ENCODE results near the gene BSND.
A peak's percentile ranks its signal among the peaks of the same experiment; 100 is the strongest.

Gene BSND

DNA sequence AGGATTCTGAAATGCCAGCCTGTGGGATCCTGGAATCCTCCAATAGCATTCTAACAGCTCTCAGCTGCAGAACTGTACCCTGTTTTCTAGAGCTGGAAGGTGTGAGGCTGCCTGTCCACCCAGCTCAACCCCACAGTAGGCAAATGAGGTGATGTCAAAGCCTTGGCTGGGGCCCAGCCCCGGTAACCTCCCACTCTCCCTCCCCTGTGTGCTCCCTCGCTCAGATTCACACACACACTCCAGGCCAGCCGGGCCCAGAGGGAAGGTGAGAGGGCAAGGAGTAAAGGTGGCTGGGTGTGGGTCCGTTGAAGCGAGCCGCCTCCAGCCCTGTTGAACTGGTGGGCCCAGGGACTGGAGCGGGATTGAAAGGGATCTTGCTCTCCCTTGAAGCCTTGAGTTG is at the start of gene BSND:
BSND (plus strand) TSS at position 257 of the 400 bp plus-strand sequence. CDS start 254 bp downstream, outside the sequence.
- no peaks in the 10 kb centered on the region for H3K79me2 ChIP-seq (ENCODE audit: control insufficient read depth, insufficient read depth, low read length, unreplicated experiment)
- no peak within 1 kb of the TSS for H2AFZ ChIP-seq (ENCODE audit: low read length, unreplicated experiment)
- H3K27me3 ChIP-seq (ENCODE audit: insufficient read depth, low read length): peaks cover 9% of the 10 kb centered on the region
- H3K36me3 ChIP-seq (ENCODE audit: insufficient read depth, low read length): no peaks in the 10 kb centered on the region
- no peaks in the 10 kb centered on the region for H3K4me1 ChIP-seq (ENCODE audit: control insufficient read depth, insufficient read depth, low read length, unreplicated experiment)
- no peak within 1 kb of the TSS for H3K27ac ChIP-seq (ENCODE audit: low read depth, low read length)
- no peak within 1 kb of the TSS for H3K4me3 ChIP-seq (ENCODE audit: low read depth, low read length)

DNA sequence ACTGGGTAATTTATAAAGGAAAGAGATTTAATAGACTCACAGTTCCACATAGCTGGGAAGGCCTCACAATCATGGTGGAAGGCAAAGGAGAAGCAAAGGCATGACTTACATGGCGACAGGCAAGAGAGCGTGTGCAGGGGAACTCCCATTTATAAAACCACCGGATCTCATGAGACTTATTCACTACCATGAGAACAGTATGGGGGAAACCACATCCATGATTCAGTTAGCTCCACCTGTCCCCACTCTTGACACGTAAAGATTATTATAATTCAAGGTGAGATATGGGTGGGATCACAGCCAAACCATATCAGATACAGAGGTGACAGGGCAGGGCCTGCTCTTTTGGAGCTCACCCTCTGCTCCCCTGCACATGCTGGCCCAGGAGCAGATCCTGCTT is 49.7 kb upstream of the BSND start:
- no peak overlapping the region for H3K27ac ChIP-seq (ENCODE audit: low read depth, low read length)
- no peak overlapping the region for H2AFZ ChIP-seq (ENCODE audit: low read length, unreplicated experiment)
- no peak overlapping the region for H3K4me3 ChIP-seq (ENCODE audit: low read depth, low read length)
- no peaks in the 10 kb centered on the region for H3K36me3 ChIP-seq (ENCODE audit: insufficient read depth, low read length)
- peaks cover 15% of the 10 kb centered on the region for H3K4me1 ChIP-seq (ENCODE audit: control insufficient read depth, insufficient read depth, low read length, unreplicated experiment)
- H3K27me3 ChIP-seq (ENCODE audit: insufficient read depth, low read length): no peaks in the 10 kb centered on the region
- H3K79me2 ChIP-seq (ENCODE audit: control insufficient read depth, insufficient read depth, low read length, unreplicated experiment): no peaks in the 10 kb centered on the region

DNA sequence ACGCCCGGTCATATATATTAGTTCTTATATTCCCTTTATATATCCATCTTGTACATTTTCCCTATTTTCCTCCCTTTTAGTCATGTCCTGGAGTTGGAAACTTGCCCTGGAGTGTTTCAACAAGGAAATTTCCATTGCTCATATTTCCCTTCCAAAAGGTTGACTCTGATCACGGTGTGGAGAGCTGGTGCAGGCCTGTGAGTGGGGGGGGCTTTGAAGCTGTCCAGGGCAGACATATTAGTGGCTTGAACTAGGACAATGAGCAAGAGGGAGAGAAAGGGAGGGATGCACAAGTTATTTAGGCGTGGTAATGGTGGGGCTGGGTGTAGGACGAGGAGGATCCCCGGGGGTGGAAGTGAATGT is 48.7 kb upstream of the BSND start:
- no peak overlapping the region for H3K27ac ChIP-seq (ENCODE audit: low read depth, low read length)
- H3K27me3 ChIP-seq (ENCODE audit: insufficient read depth, low read length): no peaks in the 10 kb centered on the region
- H2AFZ ChIP-seq (ENCODE audit: low read length, unreplicated experiment): peak overlapping the region; percentile 89
- H3K79me2 ChIP-seq (ENCODE audit: control insufficient read depth, insufficient read depth, low read length, unreplicated experiment): no peaks in the 10 kb centered on the region
- peaks cover 18% of the 10 kb centered on the region for H3K4me1 ChIP-seq (ENCODE audit: control insufficient read depth, insufficient read depth, low read length, unreplicated experiment)
- H3K4me3 ChIP-seq (ENCODE audit: low read depth, low read length): peak overlapping the region; percentile 62
- H3K36me3 ChIP-seq (ENCODE audit: insufficient read depth, low read length): no peaks in the 10 kb centered on the region

DNA sequence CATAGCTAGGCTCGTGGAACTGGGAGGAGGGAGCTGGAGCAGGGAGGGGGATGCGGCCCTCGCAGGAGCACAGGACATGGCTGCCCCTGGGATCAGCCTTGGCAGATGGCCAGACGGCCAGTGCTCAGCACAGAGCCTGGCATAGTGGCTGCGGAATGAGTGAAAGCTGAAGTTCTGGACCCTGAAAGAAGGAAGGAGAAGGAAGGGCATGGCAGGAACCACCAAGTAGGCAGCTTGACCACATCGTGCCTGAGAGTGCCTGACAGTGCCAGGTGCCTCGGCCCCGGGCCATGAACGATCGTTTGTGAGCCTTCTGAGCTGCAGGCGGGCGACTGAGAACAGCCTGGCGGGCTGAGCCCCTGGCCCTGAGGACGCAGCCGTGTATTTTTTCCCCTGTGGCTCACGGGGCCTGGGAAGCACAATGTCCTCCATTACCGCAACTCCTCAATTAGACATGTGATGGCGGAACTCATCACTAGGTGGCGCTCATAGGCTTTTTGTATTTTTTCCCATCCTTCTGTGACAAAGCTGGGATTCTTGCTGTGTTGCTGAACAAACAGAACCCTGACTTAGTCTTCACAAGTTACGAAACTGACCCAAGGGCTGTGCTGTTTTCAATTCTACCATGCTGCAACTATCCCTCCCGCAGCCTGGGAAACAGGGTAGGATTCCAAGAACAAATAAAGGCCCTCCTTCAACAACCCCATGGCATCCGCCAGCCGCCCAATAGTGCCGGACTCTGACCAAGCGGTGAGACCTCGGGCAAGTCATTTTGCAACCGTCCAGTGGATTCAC is 48.2 kb upstream of the BSND start:
- H3K27me3 ChIP-seq (ENCODE audit: insufficient read depth, low read length): no peaks in the 10 kb centered on the region
- H3K27ac ChIP-seq (ENCODE audit: low read depth, low read length): no peak overlapping the region
- H3K79me2 ChIP-seq (ENCODE audit: control insufficient read depth, insufficient read depth, low read length, unreplicated experiment): no peaks in the 10 kb centered on the region
- H3K4me3 ChIP-seq (ENCODE audit: low read depth, low read length): peak overlapping the region; percentile 62
- H3K4me1 ChIP-seq (ENCODE audit: control insufficient read depth, insufficient read depth, low read length, unreplicated experiment): peaks cover 23% of the 10 kb centered on the region
- H2AFZ ChIP-seq (ENCODE audit: low read length, unreplicated experiment): peak overlapping the region; percentile 89
- H3K36me3 ChIP-seq (ENCODE audit: insufficient read depth, low read length): no peaks in the 10 kb centered on the region

DNA sequence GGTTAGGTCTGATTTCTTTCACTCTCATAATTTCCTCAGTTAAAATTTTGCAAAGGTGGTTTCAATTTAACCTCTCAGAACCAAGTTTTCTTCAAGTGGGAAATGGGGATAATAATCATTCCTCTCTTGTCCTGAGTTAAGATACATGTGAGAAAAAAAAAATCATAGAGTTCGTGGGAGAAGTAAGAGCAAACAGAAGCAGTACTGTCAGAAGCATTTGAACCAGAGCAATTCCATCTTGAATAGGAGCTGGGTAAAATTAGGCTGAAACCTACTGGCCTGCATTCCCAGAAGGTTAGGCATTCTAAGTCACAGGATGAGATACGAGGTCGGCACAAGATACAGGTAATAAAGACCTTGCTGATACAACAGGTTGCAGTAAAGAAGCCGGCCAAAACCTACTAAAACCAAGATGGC is 46.9 kb upstream of the BSND start:
- Histone ChIP-seq H3K27ac (ENCODE audit: low read depth, low read length) (no peak overlapping the region), H2AFZ (ENCODE audit: low read length, unreplicated experiment) (no peak overlapping the region), H3K79me2 (ENCODE audit: control insufficient read depth, insufficient read depth, low read length, unreplicated experiment) (no peaks in the 10 kb centered on the region), H3K36me3 (ENCODE audit: insufficient read depth, low read length) (no peaks in the 10 kb centered on the region), H3K4me1 (ENCODE audit: control insufficient read depth, insufficient read depth, low read length, unreplicated experiment) (peaks cover 28% of the 10 kb centered on the region), H3K4me3 (ENCODE audit: low read depth, low read length) (no peak overlapping the region), H3K27me3 (ENCODE audit: insufficient read depth, low read length) (no peaks in the 10 kb centered on the region)

DNA sequence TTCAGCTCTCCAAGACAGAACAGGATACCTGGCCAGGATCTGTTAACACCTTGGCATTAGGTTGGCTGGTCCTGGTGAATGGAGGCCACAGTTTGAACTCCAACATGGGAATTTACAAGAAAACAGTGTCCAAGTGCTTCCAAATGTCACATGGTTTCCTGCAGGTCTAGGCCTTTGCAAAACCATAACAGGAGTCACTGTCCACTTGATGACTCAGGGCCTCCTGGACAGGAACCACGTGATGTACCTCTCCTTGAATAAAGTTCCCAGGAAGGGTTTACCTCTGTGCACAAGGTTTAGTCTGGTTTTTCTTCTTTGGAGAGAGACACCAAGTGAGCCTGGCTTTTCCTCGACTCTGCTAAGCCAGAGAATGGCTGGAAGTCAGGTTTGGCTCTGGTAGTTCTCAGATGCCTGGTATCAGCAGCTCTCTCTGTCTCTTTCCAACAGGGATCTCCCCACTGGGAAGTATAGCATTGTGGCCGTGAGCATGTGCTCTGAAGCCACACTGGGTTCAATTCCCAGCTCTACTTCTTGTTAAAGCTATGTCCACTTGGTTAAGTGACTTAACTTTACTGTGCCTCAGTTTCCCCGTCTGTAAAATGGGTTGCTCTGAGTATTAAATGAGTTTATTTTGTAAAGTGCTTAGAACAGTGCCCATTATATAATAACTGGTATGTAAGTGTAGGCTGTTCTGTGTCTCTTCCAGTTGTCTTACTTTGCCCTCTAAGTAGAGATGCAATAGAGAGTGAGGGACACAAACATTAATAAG is 45.6 kb upstream of the BSND start:
- H3K27me3 ChIP-seq (ENCODE audit: insufficient read depth, low read length): no peaks in the 10 kb centered on the region
- H3K79me2 ChIP-seq (ENCODE audit: control insufficient read depth, insufficient read depth, low read length, unreplicated experiment): no peaks in the 10 kb centered on the region
- no peak overlapping the region for H3K27ac ChIP-seq (ENCODE audit: low read depth, low read length)
- no peak overlapping the region for H3K4me3 ChIP-seq (ENCODE audit: low read depth, low read length)
- peaks cover 28% of the 10 kb centered on the region for H3K4me1 ChIP-seq (ENCODE audit: control insufficient read depth, insufficient read depth, low read length, unreplicated experiment)
- H2AFZ ChIP-seq (ENCODE audit: low read length, unreplicated experiment): no peak overlapping the region
- no peaks in the 10 kb centered on the region for H3K36me3 ChIP-seq (ENCODE audit: insufficient read depth, low read length)

DNA sequence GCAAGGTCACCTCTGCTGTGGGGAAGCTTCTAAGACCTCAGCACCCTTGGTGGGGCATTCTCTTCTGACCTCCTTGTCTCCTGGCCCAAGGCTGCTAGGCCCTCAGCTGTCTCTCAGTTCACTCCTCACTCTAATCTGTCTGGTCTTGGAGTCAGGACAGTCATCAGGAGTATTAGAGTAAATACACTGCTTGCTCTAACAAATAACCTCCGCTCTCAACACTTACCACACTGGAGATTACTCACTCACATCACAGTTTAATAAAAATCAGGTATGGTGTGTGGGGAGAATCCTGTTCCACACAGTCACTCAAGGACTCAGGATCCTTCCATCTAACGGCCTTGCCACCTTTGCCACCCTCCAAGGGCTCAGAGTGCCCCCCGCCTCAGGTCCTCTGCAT is 44.9 kb upstream of the BSND start:
- H3K4me3 ChIP-seq (ENCODE audit: low read depth, low read length): no peak overlapping the region
- no peaks in the 10 kb centered on the region for H3K79me2 ChIP-seq (ENCODE audit: control insufficient read depth, insufficient read depth, low read length, unreplicated experiment)
- no peak overlapping the region for H2AFZ ChIP-seq (ENCODE audit: low read length, unreplicated experiment)
- peaks cover 28% of the 10 kb centered on the region for H3K4me1 ChIP-seq (ENCODE audit: control insufficient read depth, insufficient read depth, low read length, unreplicated experiment)
- H3K27me3 ChIP-seq (ENCODE audit: insufficient read depth, low read length): no peaks in the 10 kb centered on the region
- H3K27ac ChIP-seq (ENCODE audit: low read depth, low read length): no peak overlapping the region
- no peaks in the 10 kb centered on the region for H3K36me3 ChIP-seq (ENCODE audit: insufficient read depth, low read length)

DNA sequence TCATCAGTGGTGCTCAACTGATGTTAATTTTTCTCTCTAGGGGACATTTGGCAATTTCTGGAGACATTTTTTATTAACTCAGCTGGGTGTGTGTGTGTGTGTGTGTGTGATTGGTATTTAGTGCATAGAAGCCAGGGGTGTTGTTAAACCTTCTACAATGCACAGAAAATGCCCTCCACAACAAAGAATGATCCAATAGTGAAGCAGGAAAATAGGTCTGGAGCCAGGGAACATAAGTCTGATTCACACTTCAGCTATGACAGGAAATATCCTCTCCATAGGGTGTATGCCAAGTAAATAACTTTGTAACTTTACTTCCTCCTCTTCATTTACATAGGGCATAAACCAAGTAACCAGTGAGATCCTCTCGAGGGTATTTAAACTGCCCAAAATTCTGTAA is 43.4 kb upstream of the BSND start:
- Histone ChIP-seq H3K4me1 (ENCODE audit: control insufficient read depth, insufficient read depth, low read length, unreplicated experiment) (peaks cover 24% of the 10 kb centered on the region), H3K27me3 (ENCODE audit: insufficient read depth, low read length) (no peaks in the 10 kb centered on the region), H3K36me3 (ENCODE audit: insufficient read depth, low read length) (no peaks in the 10 kb centered on the region), H3K27ac (ENCODE audit: low read depth, low read length) (peak overlapping the region; percentile 72), H3K79me2 (ENCODE audit: control insufficient read depth, insufficient read depth, low read length, unreplicated experiment) (no peaks in the 10 kb centered on the region), H2AFZ (ENCODE audit: low read length, unreplicated experiment) (peak overlapping the region; percentile 73), H3K4me3 (ENCODE audit: low read depth, low read length) (0 out of 2 replicates have a peak overlapping the region, but pooled peaks have one; percentile 26)

DNA sequence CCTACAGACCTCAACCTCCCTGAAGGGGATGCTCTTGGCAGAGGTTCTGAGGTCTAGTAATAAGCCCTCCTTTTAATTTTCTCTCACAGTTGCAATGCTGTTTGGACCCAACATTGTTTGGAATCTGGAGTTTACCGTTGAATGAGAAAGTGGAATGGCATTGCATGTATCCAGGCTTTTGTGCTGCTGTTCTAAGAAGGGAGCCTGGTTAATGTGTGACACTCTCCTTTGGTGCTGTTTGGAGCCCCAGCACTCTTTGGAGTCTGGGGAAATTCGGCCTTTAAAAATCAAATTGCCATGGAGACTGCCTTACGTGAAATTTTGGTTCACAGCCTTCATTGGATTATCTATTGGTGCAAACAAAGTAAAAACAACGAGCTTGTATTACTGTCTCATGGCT is 42.0 kb upstream of the BSND start:
- H3K27me3 ChIP-seq (ENCODE audit: insufficient read depth, low read length): no peaks in the 10 kb centered on the region
- H2AFZ ChIP-seq (ENCODE audit: low read length, unreplicated experiment): no peak overlapping the region
- H3K4me3 ChIP-seq (ENCODE audit: low read depth, low read length): no peak overlapping the region
- H3K27ac ChIP-seq (ENCODE audit: low read depth, low read length): no peak overlapping the region
- H3K4me1 ChIP-seq (ENCODE audit: control insufficient read depth, insufficient read depth, low read length, unreplicated experiment): peaks cover 18% of the 10 kb centered on the region
- H3K36me3 ChIP-seq (ENCODE audit: insufficient read depth, low read length): no peaks in the 10 kb centered on the region
- H3K79me2 ChIP-seq (ENCODE audit: control insufficient read depth, insufficient read depth, low read length, unreplicated experiment): no peaks in the 10 kb centered on the region

DNA sequence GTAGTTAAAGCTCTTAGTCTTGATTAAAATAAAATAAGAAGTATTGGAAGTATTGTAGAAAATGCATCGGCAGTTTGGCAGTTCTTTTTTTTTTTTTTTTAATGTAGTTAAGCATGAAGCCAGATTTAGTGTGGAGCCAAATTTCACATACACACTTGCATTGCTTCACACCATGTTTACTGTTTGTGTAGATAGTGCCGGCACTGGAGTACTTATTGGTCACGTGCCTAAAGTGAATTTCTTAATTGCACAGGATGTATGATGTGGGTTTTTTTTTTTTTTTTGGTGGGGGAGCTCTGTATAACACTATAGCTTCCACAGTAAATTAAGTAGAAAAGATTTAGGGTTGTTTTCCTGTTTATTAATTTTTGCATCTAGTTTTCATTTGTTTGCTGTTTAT is 39.5 kb upstream of the BSND start:
- no peak overlapping the region for H2AFZ ChIP-seq (ENCODE audit: low read length, unreplicated experiment)

More for the DNA sequence above, 39.5 kb upstream of the BSND start:
- Histone ChIP-seq H3K4me3 (ENCODE audit: low read depth, low read length) (no peak overlapping the region), H3K27me3 (ENCODE audit: insufficient read depth, low read length) (no peaks in the 10 kb centered on the region), H3K36me3 (ENCODE audit: insufficient read depth, low read length) (no peaks in the 10 kb centered on the region), H3K79me2 (ENCODE audit: control insufficient read depth, insufficient read depth, low read length, unreplicated experiment) (no peaks in the 10 kb centered on the region), H3K27ac (ENCODE audit: low read depth, low read length) (no peak overlapping the region), H3K4me1 (ENCODE audit: control insufficient read depth, insufficient read depth, low read length, unreplicated experiment) (peaks cover 13% of the 10 kb centered on the region)

Measured in ACC112 (cell line).